ENCODE results near the gene KYAT1. TPM values are rescaled to one million over a fixed set of nuclear protein-coding genes. Genes with fewer than 3 reads are reported as not detected.

The KYAT1 gene
- total RNA-seq, 1 experiment from 2014 or later = 14.6 TPM

- no peak overlapping the region; a peak in 3 of 7 replicates for H3K27ac Mint-ChIP-seq
- Histone ChIP-seq H4K91ac (ENCODE audit: insufficient read length, low read depth, low read length) (no peak overlapping the region), H2AK5ac (ENCODE audit: insufficient read length, low read length) (no peak overlapping the region), H2BK12ac (ENCODE audit: insufficient read length, low read depth, low read length) (no peak overlapping the region), H2BK5ac (ENCODE audit: insufficient read length, low read length) (no peak overlapping the region), H3T11ph (ENCODE audit: low read length) (no peak overlapping the region), H3K4ac (ENCODE audit: low read depth, low read length) (no peak overlapping the region), H2BK15ac (ENCODE audit: low read depth, low read length) (no peak overlapping the region), H2AFZ (ENCODE audit: low read length) (no peak overlapping the region), H4K8ac (replicated peaks; ENCODE audit: insufficient read length, low read depth, low read length) (no peak overlapping the region), H3K9ac (ENCODE audit: extremely low read depth, insufficient read length, low read length) (no peak overlapping the region), H3K79me2 (ENCODE audit: insufficient read depth, low read length) (peaks cover 8% of the 10 kb centered on the region; the same call in 1 of the 2 replicates), H3K56ac (ENCODE audit: insufficient read length, low read depth, low read length) (no peak overlapping the region), H3K18ac (ENCODE audit: insufficient read length, low read depth, low read length) (no peak overlapping the region), H3K9me3 (ENCODE audit: control insufficient read depth, low read depth, low read length) (no peaks in the 10 kb centered on the region), H4K5ac (ENCODE audit: insufficient read length, low read depth, low read length) (no peak overlapping the region), H2BK120ac (ENCODE audit: low read depth, low read length, poor library complexity, severe bottlenecking) (no peak overlapping the region), H3K27me3 (ENCODE audit: insufficient read depth, low read length) (no peaks in the 10 kb centered on the region), H3K4me2 (ENCODE audit: insufficient read depth, insufficient read length, low read length) (no peak overlapping the region), H3K79me1 (ENCODE audit: insufficient read depth, low read depth, low read length, poor library complexity, severe bottlenecking) (no peaks in the 10 kb centered on the region), H3K14ac (ENCODE audit: insufficient read depth, low read length) (no peak overlapping the region), H3K23me2 (ENCODE audit: insufficient read length, low read depth, low read length, poor library complexity, severe bottlenecking) (no peaks in the 10 kb centered on the region), H2BK20ac (ENCODE audit: low read depth, low read length, poor library complexity, severe bottlenecking) (no peak overlapping the region), H4K20me1 (ENCODE audit: control insufficient read depth, insufficient read depth, insufficient read length) (no peaks in the 10 kb centered on the region), H3K23ac (ENCODE audit: insufficient read length, low read depth, low read length) (no peak overlapping the region), H3K27ac (ENCODE audit: insufficient read length, low read depth, low read length) (no peak overlapping the region), H3K4me1 (ENCODE audit: insufficient read depth, low read length) (no peaks in the 10 kb centered on the region)
- H3K4me1 Mint-ChIP-seq = peaks cover 0 to 3% of the 10 kb centered on the region in 2 experiments; a peak in 3 of 4 replicates
- peaks cover 19 to 31% (median 20%) of the 10 kb centered on the region in 3 experiments for H3K36me3 Mint-ChIP-seq (ENCODE audit: insufficient read depth in 1 of 3, low read depth in 3 of 3)
- H3K27me3 Mint-ChIP-seq (ENCODE audit: low read depth) = peaks cover 2% of the 10 kb centered on the region; the same call in 1 of the 2 replicates
- H3K9me3 Mint-ChIP-seq = no peaks in the 10 kb centered on the region
- whole genome bisulfite sequencing (ENCODE audit: extremely low coverage, insufficient read length, low lambda C conversion rate) = no CpG with 5 or more reads among the region's 10 CpGs
- no peak for TF ChIP-seq CTCF (conservative IDR thresholded peaks at IDR 0.05)
- H3K4me3 Mint-ChIP-seq = no peak overlapping the region
- no peak for DNase-seq
These were observed 22.3 kb upstream of the KYAT1 start for GRCh38 chr9:128903871-128904620.
